Measurements from ENCODE around the gene HLCS.

HLCS gene

DNA sequence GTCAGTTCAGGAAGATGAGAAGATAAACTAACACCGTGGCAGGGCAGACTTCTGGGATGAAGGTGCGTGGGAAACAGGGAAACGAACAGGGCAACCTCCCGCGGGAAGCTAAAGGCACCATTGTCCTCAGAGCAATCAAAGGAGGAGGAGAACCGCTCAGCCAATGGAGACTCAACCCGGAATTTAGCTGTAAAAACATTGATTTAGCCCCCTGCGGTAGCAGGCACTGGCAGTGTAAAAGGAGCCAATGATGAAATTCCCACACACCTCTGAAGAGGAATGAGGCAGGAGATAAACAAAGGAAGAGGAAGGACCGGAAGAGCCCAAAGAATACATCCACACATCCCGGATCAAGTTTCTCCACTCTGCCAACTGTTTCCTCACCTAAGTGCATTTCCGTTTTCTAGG, 19.5 kb downstream of the HLCS start (continued):
- TF ChIP-seq, protein P1, sequence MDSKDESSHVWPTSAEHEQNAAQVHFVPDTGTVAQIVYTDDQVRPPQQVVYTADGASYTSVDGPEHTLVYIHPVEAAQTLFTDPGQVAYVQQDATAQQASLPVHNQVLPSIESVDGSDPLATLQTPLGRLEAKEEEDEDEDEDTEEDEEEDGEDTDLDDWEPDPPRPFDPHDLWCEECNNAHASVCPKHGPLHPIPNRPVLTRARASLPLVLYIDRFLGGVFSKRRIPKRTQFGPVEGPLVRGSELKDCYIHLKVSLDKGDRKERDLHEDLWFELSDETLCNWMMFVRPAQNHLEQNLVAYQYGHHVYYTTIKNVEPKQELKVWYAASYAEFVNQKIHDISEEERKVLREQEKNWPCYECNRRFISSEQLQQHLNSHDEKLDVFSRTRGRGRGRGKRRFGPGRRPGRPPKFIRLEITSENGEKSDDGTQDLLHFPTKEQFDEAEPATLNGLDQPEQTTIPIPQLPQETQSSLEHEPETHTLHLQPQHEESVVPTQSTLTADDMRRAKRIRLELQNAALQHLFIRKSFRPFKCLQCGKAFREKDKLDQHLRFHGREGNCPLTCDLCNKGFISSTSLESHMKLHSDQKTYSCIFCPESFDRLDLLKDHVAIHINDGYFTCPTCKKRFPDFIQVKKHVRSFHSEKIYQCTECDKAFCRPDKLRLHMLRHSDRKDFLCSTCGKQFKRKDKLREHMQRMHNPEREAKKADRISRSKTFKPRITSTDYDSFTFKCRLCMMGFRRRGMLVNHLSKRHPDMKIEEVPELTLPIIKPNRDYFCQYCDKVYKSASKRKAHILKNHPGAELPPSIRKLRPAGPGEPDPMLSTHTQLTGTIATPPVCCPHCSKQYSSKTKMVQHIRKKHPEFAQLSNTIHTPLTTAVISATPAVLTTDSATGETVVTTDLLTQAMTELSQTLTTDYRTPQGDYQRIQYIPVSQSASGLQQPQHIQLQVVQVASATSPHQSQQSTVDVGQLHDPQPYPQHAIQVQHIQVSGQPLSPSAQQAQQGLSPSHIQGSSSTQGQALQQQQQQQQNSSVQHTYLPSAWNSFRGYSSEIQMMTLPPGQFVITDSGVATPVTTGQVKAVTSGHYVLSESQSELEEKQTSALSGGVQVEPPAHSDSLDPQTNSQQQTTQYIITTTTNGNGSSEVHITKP (tag by site-specific recombination; IDR thresholded peaks at IDR 0.05): peak; percentile 45
- TF ChIP-seq ZIC2 (tag by site-specific recombination; IDR thresholded peaks at IDR 0.05) (peak; percentile 56), ZNF621 (tag by site-specific recombination; IDR thresholded peaks at IDR 0.05) (no peak), ZNF2 (tag by site-specific recombination; IDR thresholded peaks at IDR 0.05) (no peak), ZNF24 (tag by site-specific recombination; IDR thresholded peaks at IDR 0.05) (peak; percentile 61), GLIS1 (tag by site-specific recombination; IDR thresholded peaks at IDR 0.05) (peak; percentile 97)

DNA sequence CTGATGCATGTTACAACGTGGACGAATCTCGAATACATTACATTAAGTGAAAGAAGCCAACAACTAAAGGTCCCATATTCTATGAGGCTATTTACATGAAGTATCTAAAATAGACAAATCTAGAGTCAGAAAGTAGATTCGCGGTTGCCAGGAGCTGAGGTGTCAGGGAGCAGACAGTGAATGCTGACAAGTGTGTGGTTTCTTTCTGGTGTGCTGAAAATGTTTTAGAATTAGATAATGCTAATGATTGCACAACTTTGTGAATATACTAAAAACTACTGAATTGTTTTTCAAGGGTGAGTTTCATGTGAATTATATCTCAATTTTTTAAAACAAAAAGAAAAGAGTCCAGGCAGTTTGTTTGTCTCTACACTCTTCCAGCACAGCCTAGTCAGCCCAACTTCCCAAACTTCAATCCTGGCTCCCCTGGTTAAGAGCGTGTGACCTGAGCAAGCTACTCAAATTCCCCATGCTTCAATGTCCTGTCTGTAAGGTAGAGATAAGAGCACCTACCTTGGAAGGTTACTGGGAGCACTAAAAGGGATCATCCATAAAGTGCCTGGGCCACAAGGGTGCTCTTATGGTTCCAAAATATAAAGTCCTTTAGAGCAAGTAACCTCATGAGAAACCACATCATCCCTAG, 20.9 kb downstream of the HLCS start:
- ChIA-PET POLR2A (no interaction called here), CTCF (interaction anchor here (2.0 kb wide), 1 partner anchor 18 kb away, joined by 8 read pairs; no protein-coding TSS in a partner anchor)
- Histone ChIP-seq H3K36me3 (ENCODE audit: control insufficient read depth in 2 of 2, insufficient read depth in 1 of 2, low read length in 2 of 2) (peaks cover 3 to 5% of the 10 kb centered on the region in 2 experiments; a peak in 2 of 3 replicates), H3K9me3 (ENCODE audit: control insufficient read depth, insufficient read depth, low read depth, low read length) (no peaks in the 10 kb centered on the region), H3K4me1 (ENCODE audit: control insufficient read depth, insufficient read depth, low read length) (no peaks in the 10 kb centered on the region; the same call in 1 of the 2 replicates), H3K27ac (ENCODE audit: extremely low read depth, low read depth, low read length) (no peak overlapping the region), H3K4me3 (ENCODE audit: low read depth, low read length) (no peak overlapping the region)
- TF ChIP-seq ZNF16 (tag by site-specific recombination; IDR thresholded peaks at IDR 0.05; ENCODE audit: low read depth): no peak
- no peak for TF ChIP-seq HOXD13 (CRISPR knock-in tag; IDR thresholded peaks at IDR 0.05; ENCODE audit: borderline replicate concordance)
- TF ChIP-seq ZBTB48 (tag by site-specific recombination; IDR thresholded peaks at IDR 0.05): 0 out of 2 replicates have a peak, but pooled peaks have one; percentile 24
- TF ChIP-seq, protein P2, sequence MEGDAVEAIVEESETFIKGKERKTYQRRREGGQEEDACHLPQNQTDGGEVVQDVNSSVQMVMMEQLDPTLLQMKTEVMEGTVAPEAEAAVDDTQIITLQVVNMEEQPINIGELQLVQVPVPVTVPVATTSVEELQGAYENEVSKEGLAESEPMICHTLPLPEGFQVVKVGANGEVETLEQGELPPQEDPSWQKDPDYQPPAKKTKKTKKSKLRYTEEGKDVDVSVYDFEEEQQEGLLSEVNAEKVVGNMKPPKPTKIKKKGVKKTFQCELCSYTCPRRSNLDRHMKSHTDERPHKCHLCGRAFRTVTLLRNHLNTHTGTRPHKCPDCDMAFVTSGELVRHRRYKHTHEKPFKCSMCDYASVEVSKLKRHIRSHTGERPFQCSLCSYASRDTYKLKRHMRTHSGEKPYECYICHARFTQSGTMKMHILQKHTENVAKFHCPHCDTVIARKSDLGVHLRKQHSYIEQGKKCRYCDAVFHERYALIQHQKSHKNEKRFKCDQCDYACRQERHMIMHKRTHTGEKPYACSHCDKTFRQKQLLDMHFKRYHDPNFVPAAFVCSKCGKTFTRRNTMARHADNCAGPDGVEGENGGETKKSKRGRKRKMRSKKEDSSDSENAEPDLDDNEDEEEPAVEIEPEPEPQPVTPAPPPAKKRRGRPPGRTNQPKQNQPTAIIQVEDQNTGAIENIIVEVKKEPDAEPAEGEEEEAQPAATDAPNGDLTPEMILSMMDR (tag by site-specific recombination; IDR thresholded peaks at IDR 0.05): no peak

DNA sequence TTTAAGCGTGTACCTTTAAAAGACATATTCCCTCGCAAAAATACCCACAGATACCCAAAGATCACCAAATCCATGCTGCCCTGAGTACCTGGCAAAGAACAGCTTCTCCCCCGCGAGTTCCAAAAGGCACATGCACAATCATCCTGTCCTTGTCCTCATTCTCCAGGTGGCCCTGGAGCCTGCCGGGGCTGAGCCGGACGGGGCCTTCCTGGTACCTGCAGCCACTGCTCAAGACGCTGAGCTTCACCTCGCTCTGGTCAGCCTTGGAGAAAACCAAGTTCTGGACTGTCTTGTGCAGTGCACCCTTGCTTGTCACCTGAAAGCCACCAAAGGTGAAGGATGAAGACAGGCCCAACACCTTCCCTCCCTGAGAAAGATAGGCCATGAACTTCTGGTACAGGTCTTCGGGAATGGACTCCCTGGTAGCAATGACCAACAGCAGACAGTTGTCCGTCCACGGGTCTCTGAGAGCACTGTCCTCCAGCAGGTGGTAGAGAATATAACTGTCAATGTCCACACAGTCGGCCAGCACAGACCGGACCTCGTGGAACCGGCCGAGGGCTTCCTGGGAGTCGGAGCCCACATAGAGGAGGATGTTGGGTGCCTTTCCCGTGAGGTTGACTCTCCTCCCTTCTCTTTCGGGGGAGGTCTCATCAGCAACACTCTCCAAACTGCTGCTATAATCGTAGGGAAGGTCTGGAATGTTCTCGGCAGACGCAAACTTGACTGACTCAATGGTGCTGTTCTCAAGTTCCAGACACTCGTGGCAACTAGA, 29.9 kb downstream of the HLCS start:
- CTCF ChIA-PET: interaction anchor here (0.7 to 1.6 kb wide), 4 partner anchors 9 to 433 kb away, joined by 3 to 4 read pairs (median 3); no protein-coding TSS in a partner anchor
- TF ChIP-seq ZNF558 (tag by site-specific recombination; IDR thresholded peaks at IDR 0.05) (no peak), SP7 (tag by site-specific recombination; IDR thresholded peaks at IDR 0.05) (no peak), ZNF157 (tag by site-specific recombination; IDR thresholded peaks at IDR 0.05) (no peak), WT1 (tag by site-specific recombination; IDR thresholded peaks at IDR 0.05) (no peak), KLF1 (tag by site-specific recombination; IDR thresholded peaks at IDR 0.05) (no peak), ZNF473 (tag by site-specific recombination; IDR thresholded peaks at IDR 0.05) (no peak), ZNF341 (tag by site-specific recombination; IDR thresholded peaks at IDR 0.05; ENCODE audit: low read depth) (no peak), ZBTB48 (tag by site-specific recombination; IDR thresholded peaks at IDR 0.05) (no peak), ZNF155 (tag by site-specific recombination; IDR thresholded peaks at IDR 0.05) (no peak), ZNF501 (tag by site-specific recombination; IDR thresholded peaks at IDR 0.05) (no peak), ZNF792 (tag by site-specific recombination; IDR thresholded peaks at IDR 0.05) (no peak), ZNF626 (tag by site-specific recombination; IDR thresholded peaks at IDR 0.05) (no peak)
- TF ChIP-seq, protein P3, sequence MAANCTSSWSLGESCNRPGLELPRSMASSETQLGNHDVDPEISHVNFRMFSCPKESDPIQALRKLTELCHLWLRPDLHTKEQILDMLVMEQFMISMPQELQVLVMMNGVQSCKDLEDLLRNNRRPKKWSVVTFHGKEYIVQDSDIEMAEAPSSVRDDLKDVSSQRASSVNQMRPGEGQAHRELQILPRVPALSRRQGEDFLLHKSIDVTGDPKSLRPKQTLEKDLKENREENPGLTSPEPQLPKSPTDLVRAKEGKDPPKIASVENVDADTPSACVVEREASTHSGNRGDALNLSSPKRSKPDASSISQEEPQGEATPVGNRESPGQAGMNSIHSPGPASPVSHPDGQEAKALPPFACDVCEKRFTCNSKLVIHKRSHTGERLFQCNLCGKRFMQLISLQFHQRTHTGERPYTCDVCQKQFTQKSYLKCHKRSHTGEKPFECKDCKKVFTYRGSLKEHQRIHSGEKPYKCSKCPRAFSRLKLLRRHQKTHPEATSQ (tag by site-specific recombination; IDR thresholded peaks at IDR 0.05): no peak
- TF ChIP-seq, protein P4, sequence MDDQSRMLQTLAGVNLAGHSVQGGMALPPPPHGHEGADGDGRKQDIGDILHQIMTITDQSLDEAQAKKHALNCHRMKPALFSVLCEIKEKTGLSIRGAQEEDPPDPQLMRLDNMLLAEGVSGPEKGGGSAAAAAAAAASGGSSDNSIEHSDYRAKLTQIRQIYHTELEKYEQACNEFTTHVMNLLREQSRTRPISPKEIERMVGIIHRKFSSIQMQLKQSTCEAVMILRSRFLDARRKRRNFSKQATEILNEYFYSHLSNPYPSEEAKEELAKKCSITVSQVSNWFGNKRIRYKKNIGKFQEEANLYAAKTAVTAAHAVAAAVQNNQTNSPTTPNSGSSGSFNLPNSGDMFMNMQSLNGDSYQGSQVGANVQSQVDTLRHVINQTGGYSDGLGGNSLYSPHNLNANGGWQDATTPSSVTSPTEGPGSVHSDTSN (CRISPR knock-in tag; IDR thresholded peaks at IDR 0.05): no peak
- Histone ChIP-seq H3K27ac (ENCODE audit: extremely low read depth, low read depth, low read length) (no peak overlapping the region), H3K36me3 (ENCODE audit: control insufficient read depth in 2 of 2, insufficient read depth in 1 of 2, low read length in 2 of 2) (peaks cover 7 to 36% of the 10 kb centered on the region in 2 experiments; a peak in 2 of 3 replicates), H3K4me3 (ENCODE audit: low read depth, low read length) (no peak overlapping the region), H3K9me3 (ENCODE audit: control insufficient read depth, insufficient read depth, low read depth, low read length) (no peaks in the 10 kb centered on the region), H3K4me1 (ENCODE audit: control insufficient read depth, insufficient read depth, low read length) (0 out of 2 replicates have a peak, but pooled peaks cover 8% of the 10 kb centered on the region)
- POLR2A ChIA-PET: no interaction called here
